Stimulated activated naive CD8-positive, alpha-beta T cell treated with anti-CD3 and anti-CD28 coated beads, Interleukin-15, Interleukin-2, amounts not matched to agents 100 U/mL and 50 U/mL, for 24 hours (primary cell): ENCODE results near the gene TNFRSF4.
"Not testable (repeated sequence)": the region's sequence is repeated elsewhere in the genome, so short reads cannot be mapped to it uniquely, and the experiment has no call there.

Experiments
- ATAC-seq: fragments of 150-1000 bp; cut with Tn5 transposase; one replicate; pipeline ENCODE4 v1.10.0; 2021
- DNase-seq: peaks from one replicate; pipeline ENCODE4 v3.0.0; 2021

TNFRSF4 gene

DNA sequence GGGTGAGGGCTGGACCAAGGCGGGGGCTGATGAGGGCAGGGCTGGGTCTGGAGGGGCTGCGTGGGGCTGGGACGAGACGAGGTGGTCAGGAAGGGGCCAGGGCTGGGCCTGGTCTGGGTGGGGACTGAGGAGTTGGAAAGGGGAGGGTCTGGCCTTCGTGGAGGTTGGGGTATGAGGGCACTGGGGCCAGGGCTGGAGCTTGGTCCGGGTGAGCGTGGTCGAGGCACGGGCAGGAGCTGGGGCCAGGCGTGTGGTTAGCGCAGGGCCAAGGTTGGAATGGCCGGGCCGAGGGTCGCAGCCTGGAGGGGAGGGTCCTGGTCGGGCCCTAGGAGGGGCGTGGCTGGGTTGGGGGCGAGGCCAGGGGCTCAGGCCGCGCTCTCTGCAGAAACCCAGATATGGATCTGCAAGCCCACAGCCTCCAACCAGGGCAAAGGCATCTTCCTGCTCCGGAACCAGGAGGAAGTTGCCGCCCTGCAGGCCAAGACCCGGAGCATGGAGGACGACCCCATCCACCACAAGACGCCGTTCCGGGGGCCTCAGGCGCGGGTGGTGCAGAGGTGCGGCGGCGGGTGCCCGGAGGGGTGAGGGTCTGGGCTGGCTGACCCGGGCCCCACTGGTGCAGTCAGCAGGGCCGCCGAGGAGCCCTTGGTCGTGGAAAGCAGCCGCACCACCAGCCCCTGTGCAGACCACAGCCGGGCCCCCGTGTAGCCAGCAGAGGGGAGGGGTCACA, 31.3 kb downstream of the TNFRSF4 start:
- no peak for DNase-seq
- no peak for ATAC-seq

DNA sequence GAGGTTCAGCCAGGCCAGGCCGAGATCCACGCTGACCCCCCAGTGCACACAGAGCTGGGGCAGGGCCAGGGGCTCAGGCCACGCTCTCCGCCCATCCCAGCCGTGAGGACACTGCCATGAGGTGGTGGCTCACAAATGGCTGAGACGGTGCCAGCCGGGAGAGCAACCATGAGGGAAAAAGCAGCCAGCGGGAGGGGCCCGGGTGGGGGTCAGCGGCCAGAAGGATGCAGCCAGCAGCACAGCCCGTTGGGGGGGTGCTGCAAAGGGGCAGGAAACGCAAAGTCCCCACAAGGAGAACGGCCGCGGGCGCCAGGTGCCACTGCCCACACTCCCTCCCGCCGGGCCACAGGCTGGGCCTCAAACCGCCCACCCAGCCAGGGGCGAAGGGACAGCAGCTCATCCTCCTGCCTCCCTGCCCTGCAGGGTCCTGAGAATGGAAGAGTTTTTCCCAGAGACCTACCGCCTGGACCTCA, 32.0 kb downstream of the TNFRSF4 start:
- ATAC-seq (no peak), DNase-seq (no peak)

DNA sequence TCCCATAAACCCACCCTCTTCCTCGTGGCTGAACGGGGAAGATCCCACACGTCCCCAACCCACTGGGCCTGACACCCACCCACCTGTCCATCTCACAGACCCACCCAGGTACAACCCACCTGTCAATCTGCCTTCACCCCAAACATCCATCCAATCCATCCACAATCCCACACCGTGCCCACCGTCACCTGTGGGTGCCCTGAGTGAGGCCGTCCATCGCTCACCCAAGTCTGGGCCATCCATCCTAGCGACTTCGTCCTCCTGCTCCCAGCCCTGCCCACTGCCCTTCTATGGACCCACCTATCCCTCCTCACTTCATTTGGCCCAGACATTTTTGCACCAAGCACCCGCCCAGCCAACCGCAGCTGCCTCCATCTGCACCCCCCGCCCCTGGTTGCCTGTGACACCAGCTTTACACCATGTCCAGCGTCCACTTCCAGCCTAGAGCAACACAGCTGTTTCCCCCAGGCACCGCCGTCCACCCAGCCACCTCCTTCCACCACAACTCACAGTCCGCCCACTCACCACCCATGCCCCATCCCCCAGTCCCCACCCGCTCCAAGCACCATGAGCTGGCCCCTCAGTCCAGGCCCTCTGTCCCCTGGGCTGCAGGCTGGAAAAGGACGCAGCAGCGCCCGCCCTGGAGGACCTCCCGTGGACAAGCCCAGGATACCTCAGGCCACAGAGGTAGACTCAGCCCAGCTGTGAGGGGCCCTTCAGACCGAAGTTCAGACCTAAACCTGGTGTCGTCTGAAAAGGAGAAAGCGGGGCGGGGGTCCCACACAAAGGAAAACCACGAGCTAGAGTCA, 32.6 kb downstream of the TNFRSF4 start:
- DNase-seq = no peak
- ATAC-seq = no peak

DNA sequence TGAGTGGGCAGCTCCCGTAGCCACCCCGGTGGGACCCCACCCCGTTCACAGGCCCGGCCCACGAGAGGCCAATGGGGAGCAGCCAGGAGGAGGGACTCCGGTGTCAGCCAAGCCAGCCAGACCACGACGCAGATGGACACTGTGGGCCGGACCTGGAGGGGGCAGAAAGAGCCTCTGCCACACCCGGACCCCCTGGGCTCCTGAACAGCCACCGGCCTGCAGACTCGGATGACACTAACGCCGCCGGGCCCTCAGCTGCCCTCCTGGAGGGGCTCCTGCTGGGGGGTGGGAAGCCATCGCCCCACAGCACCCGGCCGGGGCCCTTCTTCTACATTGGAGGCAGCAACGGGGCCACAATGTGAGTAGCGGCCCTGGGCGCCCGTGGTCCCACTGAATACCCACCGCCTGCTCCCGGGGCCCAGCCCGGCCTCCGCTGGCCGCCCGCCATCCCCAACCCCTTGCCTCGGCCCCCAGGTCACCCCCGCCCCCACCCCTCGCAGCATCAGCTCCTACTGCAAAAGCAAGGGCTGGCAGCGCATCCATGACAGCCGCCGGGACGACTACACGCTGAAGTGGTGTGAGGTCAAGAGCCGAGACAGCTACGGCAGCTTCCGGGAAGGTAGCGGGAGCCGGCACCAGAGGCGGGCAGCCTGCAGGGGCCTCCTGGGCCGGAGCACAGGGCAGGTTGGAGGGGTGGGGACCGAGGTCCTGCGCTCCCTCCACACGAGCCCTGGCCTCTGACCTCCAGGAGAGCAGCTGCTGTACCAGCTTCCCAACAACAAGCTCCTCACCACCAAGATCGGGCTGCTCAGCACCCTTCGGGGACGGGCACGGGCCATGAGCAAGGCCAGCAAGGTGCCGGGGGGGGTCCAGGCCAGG, 33.7 kb downstream of the TNFRSF4 start:
- no peak for ATAC-seq

DNA sequence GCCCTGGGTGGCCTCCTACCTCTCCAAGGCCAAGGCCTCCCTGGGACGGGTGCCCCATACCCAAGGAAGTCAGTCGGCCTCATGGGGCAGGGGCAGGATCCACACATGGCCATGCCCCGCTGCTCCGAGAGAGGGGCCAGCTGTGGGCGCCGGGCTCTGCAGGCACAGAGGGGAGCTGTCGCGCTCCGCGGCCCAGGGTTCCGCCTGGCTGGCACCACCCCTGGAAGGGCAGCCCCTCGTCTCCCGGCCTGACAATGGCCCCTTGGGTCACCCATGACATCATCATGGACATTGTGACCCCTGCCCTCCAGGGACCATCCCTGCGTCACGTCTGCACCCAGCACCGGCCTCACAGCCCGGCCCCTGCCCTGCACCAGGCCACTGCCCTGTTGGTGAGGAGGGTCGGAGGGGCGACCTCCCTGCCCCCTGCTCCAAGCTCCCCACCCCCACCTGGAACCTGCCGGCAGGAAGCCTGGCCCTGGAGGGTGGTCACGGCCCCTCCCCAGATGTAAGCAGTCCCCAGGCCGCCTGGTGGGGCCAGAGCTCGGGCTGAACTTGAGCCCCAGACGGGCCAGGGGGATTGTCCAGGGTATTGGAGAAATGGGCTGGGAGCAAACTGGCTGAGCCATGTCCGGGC, 34.5 kb downstream of the TNFRSF4 start:
- DNase-seq (no peak), ATAC-seq (no peak)

More for the DNA sequence above, 33.7 kb downstream of the TNFRSF4 start:
- DNase-seq = no peak

DNA sequence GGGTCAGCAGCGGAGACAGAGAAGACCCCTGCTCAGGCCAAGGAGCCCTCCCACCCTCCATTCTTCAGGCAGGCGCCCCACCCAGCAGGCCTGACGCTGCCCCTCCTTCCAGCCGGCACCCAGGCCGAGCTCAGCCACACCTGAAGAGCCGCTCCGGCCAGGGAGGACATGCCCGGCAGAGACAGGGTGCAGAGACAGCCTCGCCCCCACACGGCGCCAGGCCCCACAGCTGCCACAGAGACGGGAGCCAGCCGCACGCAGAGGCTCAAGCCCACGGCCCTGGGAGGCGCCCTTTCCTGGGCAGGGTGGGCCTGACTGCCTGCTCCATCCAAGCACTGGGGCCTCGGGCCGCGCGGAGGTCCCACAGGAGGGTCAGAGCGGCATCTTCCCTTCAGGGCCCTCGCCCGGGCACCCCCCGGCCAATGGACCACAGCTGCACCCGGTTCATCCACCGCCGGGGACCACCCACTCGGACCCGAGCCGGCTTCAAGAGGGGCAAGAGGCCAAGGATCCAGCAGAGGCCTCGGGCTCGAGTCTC, 35.1 kb downstream of the TNFRSF4 start:
- DNase-seq = no peak
- no peak for ATAC-seq

DNA sequence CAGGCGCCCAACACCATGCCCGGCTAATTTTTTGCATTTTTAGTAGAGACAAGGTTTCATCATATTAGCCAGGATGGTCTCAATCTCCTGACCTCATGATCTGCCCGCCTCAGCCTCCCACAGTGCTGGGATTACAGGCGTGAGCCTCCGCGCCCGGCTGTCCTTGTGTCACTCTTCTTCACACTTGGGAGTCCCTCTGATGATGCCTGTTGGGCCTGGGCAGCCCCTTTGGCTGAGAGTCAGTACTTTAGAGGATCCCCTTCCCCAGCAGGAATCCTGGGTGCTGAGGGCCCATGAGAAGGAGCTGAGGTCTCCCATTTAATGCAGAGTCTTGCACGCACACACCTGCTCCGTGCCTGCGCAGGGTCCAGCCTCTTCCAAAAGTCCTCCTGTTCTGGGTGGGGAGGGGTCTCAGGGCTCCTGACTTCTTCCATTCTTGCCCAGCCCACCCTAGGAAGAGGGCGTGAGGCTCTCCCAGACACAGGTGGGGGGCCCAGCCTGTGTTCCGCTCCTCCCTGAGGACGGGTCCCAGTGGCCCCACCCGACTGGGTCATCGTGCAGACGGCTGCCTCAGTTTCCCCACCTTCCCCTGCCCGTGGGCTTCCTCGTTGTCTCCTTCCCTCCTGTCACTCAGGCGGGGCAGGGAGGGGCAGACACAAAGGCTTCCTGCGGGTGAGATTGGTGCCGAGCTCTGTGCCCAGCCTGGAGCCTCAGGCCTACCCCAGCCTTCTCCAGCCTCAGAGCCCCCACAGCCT, 36.3 kb downstream of the TNFRSF4 start:
- no peak for ATAC-seq
- no peak for DNase-seq

GRCh38 chr1:1176931-1177330, 37.0 kb downstream of the TNFRSF4 start:
- ATAC-seq (no peak), DNase-seq (no peak)

GRCh38 chr1:1176063-1176761, 37.7 kb downstream of the TNFRSF4 start:
- ATAC-seq, DNase-seq: not testable (repeated sequence)

- no peak for ATAC-seq
- no peak for DNase-seq
Observed at GRCh38 chr1:1175221-1176062, 38.5 kb downstream of the TNFRSF4 start.

DNA sequence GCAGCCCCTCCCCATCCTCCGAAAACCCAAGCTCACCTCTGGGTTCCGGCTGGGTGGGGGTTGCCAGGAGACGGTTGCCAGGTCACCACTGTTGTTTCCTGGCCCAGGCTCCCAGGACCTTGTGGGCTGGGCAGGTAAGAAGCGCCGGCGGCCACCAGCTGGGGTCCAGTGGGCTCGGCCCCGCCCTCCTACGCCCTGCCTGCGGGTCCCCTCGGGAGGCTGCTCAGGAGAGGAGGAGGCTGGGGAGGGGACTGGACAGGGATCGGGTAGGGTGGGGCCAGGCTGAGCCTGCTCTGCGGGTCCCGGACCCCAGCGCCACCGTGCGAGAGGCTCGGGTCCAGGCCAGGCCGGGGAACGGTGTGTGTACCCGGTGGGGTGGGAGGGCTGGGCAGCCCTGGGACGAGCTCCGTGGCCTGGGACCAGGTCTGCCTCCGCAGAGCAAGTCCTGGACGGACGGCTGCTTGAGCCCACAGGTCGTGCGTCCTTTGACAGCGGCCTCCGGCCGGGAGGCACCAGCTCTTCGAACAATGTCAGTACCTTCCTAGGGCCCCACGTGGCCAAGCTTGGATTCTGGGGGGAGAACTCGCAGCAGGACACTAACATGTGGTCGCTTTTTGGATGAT, 40.0 kb downstream of the TNFRSF4 start, which contains the start of gene TTLL10:
Gene TTLL10, plus strand, starts transcription at position 88 of the 623 bp plus-strand sequence. CDS start 5,336 bp downstream, outside the sequence.
- ATAC-seq = no peak
- peak; percentile 29 for DNase-seq

GRCh38 chr1:1173061-1173792, 40.7 kb downstream of the TNFRSF4 start:
- DNase-seq = no peak
- ATAC-seq = no peak

- peak; percentile 69 for DNase-seq
Observed at GRCh38 chr1:1171546-1172340, 42.2 kb downstream of the TNFRSF4 start.

DNA sequence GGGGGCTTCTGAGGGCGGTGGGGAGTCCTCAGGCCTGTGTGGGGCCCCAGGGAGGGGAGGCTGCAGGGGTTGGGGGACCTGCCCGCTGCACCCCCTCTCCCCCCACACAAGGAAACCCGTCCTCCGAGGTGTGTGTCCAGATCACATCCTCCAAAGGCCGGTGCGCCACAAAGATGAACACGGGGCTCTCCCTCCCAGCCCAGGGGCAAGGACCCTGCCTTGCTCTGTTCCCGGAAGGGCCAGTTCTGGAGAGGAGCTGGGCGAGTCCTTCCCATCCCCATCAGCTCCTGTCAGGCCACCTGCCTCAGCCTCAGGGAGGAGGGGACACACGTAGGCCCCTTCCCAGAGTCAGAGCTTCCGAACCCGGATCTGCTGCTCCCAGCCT, 42.8 kb downstream of the TNFRSF4 start:
- ATAC-seq (no peak), DNase-seq (no peak)

More at GRCh38 chr1:1171546-1172340, 42.2 kb downstream of the TNFRSF4 start:
- ATAC-seq = peak; percentile 68

DNA sequence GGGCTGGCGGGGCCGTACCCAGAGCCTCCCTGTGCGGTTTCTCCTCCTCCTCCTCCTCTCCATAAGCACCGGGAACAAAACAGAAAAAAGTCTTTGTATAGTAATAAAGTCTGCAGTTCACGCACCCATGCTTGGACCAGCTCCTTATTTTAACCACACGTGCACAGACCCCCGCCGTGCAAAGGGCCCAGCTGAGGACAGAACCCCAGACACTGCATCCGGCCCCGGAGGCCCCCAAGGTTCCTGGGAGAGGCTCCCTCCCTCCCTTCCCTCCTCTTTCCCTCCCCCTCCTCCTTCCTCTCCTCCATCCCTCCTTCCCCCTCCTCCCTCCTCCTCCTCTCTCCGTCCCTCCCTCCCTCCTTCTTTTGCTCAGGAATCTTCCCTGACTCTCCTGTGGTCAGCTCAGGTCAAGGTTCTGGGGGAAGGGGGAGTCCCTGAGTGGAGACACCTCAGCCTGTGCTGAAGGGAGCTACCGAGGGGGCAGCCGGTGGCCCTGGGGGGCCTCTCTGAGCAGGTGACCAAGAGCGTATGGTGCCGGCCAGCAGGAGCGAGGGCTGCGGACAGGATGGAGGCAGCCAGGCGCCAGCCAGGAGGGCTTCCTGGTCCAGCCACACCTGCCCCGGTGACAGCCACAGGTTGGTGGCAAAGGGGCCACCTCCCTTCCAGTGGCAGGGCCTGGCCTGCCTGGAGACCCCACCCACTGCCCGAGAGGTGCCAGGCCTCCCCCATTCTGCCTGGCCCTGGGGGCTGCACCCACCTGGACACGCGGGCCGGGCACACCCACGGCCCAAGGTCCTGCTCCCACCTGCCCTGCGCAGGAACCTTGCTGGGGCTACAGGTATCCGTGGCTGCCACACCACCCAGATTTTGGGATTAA, 43.5 kb downstream of the TNFRSF4 start:
- ATAC-seq (no peak), DNase-seq (no peak)
